GM21576 (cell line): ENCODE data around the gene KCNS3.

ENCODE experiments used
- ATAC-seq: cut with Tn5 transposase; IDR thresholded peaks from one replicate; pipeline ENCODE4 v1.9.1; 2021; ENCODE audit warnings: mild to moderate bottlenecking, moderate library complexity; ENCODE audit not compliant: unreplicated experiment

KCNS3 gene

GRCh38 chr2:17876590-17876989 lies 1.9 kb upstream of the KCNS3 start:
- ATAC-seq = no peak

- ATAC-seq = peak; percentile 31
These were observed 621 bp upstream of the KCNS3 start for GRCh38 chr2:17877811-17878280.

GRCh38 chr2:17879137-17879912 lies 858 bp downstream of the KCNS3 start:
- no peak for ATAC-seq

GRCh38 chr2:17879913-17880274 lies 1.4 kb downstream of the KCNS3 start:
- ATAC-seq = no peak

GRCh38 chr2:17892770-17893534 lies 14.5 kb downstream of the KCNS3 start:
- ATAC-seq = no peak

- no peak for ATAC-seq
These were observed 15.5 kb downstream of the KCNS3 start for GRCh38 chr2:17894005-17894404.

- no peak for ATAC-seq
These were observed 16.1 kb downstream of the KCNS3 start for GRCh38 chr2:17894556-17894955.

- ATAC-seq = no peak
These were observed 21.4 kb downstream of the KCNS3 start for GRCh38 chr2:17899871-17900270.

GRCh38 chr2:17901246-17901645 lies 22.8 kb downstream of the KCNS3 start:
- ATAC-seq = no peak

- ATAC-seq = no peak
These were observed 32.5 kb downstream of the KCNS3 start for GRCh38 chr2:17910980-17911379.

- ATAC-seq = no peak
These were observed 33.2 kb downstream of the KCNS3 start for GRCh38 chr2:17911491-17912260.

- peak; percentile 100 for ATAC-seq
These were observed 33.8 kb downstream of the KCNS3 start for GRCh38 chr2:17912266-17912691.

- ATAC-seq = no peak
These were observed 36.6 kb downstream of the KCNS3 start for GRCh38 chr2:17915099-17915498.

- no peak for ATAC-seq
These were observed 37.5 kb downstream of the KCNS3 start for GRCh38 chr2:17915811-17916518.

- no peak for ATAC-seq
These were observed 38.1 kb downstream of the KCNS3 start for GRCh38 chr2:17916584-17916983.

GRCh38 chr2:17918789-17919188 lies 40.3 kb downstream of the KCNS3 start:
- ATAC-seq = no peak

GRCh38 chr2:17930773-17931172 lies 52.3 kb downstream of the KCNS3 start:
- no peak for ATAC-seq

GRCh38 chr2:17933256-17933655 lies 54.8 kb downstream of the KCNS3 start:
- no peak for ATAC-seq

GRCh38 chr2:17934721-17935120 lies 56.3 kb downstream of the KCNS3 start:
- no peak for ATAC-seq

- ATAC-seq = no peak
These were observed 56.9 kb downstream of the KCNS3 start for GRCh38 chr2:17935242-17935885.
